Body of pancreas (tissue), 4 donors: ENCODE results near the gene HIPK3. TPM values are rescaled to one million over a fixed set of nuclear protein-coding genes. Genes with fewer than 3 reads are reported as not detected.

Experiments
- ATAC-seq: fragments of 150-250 bp; one replicate; pipeline ENCODE4 v1.9.1; 2016
- DNase-seq, 4 donors: peaks; one replicate each; pipeline ENCODE4 v3.0.0-alpha.2; 2019
- H3K27ac ChIP-seq, 4 donors: fragments of 200-600 bp; sonication (generic); 1 replicate in 3 of 4; 2 replicates in 1 of 4; pipeline versions ENCODE4 v1.5.1 to v1.6.1; 2016 to 2019; ENCODE audit warnings: mild to moderate bottlenecking in 1 of 4, mixed read lengths in 1 of 4, moderate library complexity in 1 of 4
- H3K27me3 ChIP-seq, 2 donors: fragments of 200-600 bp; sonication (generic); one replicate each; pipeline ENCODE4 v1.6.0; 2016; ENCODE audit warnings: mild to moderate bottlenecking in 1 of 2
- H3K36me3 ChIP-seq, 2 donors: fragments of 200-600 bp; sonication (generic); replicated peaks in 1 of 2; 2 replicates each; pipeline ENCODE4 v1.5.1; 2016; ENCODE audit warnings: low read depth in 2 of 2; ENCODE audit not compliant: insufficient read depth in 1 of 2
- H3K4me1 ChIP-seq: fragments of 200-600 bp; sonication (generic); one replicate; pipeline ENCODE4 v1.6.0; 2016
- H3K4me3 ChIP-seq, 2 donors: fragments of 200-600 bp; sonication (generic); 1 replicate in 1 of 2; 2 replicates in 1 of 2; pipeline ENCODE4 v1.5.1; 2016 to 2019
- H3K9me3 ChIP-seq, 3 donors: fragments of 200-600 bp; sonication (generic); 1 replicate in 2 of 3; 2 replicates in 1 of 3; pipeline ENCODE4 v1.5.1; 2016
- CTCF ChIP-seq, 7 experiments: fragments of 450-650 bp in 4 of 7; fragments of 200-600 bp in 3 of 7; sonication (generic) in 3 of 7; IDR thresholded peaks; one replicate each; pipeline ENCODE4 v1.5.1; 2016 to 2019; ENCODE audit warnings: antibody characterized with exemption in 7 of 7
- POLR2A ChIP-seq, 3 donors: fragments of 450-650 bp; IDR thresholded peaks; one replicate each; pipeline ENCODE4 v1.6.1; 2016; ENCODE audit warnings: antibody characterized with exemption in 3 of 3, mild to moderate bottlenecking in 2 of 3
- WGBS, 2 donors: methylation state at CpG; one replicate each; pipeline ENCODE4 v1.1.5; 2017; 5-methylcytosine and 5-hydroxymethylcytosine counted together
- intact Hi-C: fragments of 100-400 bp; cut with DNase I; formaldehyde crosslinking; loops from one replicate; pipeline ENCODE4 v1.15.1; 2023
- total RNA-seq, 2 donors: library from RNA; depleted of rRNA; stranded (reverse); fragments of >200 nt; gene quantifications; one replicate each; pipeline ENCODE4 v1.1.0, GENCODE V29; 2016

The HIPK3 gene
- total RNA-seq, 2 donors from 2014 or later: 51.7 to 57.1 TPM

GRCh38 chr11:33390944-33391892, 134.0 kb downstream of the HIPK3 start:
- 71% methylated on average over 12 to 13 of the region's 13 CpGs for WGBS, 2 donors
- Histone ChIP-seq H3K4me1 (no peaks in the 10 kb centered on the region), H3K4me3 (no peak overlapping the region), H3K27me3 (no peaks in the 10 kb centered on the region), H3K9me3 (no peaks in the 10 kb centered on the region), H3K36me3 (no peaks in the 10 kb centered on the region), H3K27ac (no peak overlapping the region)
- intact Hi-C loops: no loop called here
- ATAC-seq (no peak), DNase-seq (no peak)
- no peak for TF ChIP-seq POLR2A (IDR thresholded peaks at IDR 0.05)
- TF ChIP-seq CTCF (IDR thresholded peaks at IDR 0.05): no peak

GRCh38 chr11:33391893-33392251, 134.7 kb downstream of the HIPK3 start:
- 71 to 86% methylated on average over 2 of the region's 2 CpGs for whole genome bisulfite sequencing, 2 donors
- Histone ChIP-seq H3K27ac (no peak overlapping the region), H3K9me3 (no peaks in the 10 kb centered on the region), H3K4me1 (no peaks in the 10 kb centered on the region), H3K4me3 (no peak overlapping the region), H3K27me3 (no peaks in the 10 kb centered on the region), H3K36me3 (no peaks in the 10 kb centered on the region)
- no peak for ATAC-seq
- intact Hi-C loops: no loop called here
- TF ChIP-seq POLR2A (IDR thresholded peaks at IDR 0.05) (no peak), CTCF (IDR thresholded peaks at IDR 0.05) (no peak)
- no peak for DNase-seq

DNA sequence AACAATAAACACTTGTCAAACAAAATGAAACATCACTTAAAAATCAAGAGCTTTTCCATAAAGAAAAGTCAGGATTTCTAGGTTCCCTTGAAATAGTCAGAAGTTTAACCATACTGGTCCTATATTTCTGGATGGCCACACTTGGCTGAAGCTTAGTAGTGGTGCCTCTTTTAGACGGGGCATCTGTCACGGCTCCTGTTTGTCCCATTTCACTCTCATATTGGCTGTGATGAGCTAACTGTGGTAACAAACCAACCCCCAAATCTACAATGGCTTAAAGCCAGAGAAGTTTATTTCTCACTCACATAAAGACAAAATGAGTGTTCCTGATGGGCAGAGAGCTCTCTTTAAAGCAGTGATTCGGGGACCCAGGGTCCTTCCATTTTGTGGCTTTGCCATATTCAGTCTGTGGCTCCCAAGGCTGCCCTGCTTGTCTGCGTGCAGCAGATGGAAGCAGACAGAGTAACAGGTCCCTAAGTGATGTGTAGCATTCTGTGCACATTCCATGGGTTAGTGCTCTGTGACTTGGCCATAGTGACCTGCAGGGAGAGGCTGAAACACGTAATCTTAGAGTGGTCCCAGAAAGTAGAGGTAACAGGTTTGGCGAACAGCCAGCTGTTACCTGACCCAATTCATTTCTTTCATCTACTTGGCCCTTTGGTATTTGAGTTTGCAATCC, 137.4 kb downstream of the HIPK3 start:
- no peak for ATAC-seq

DNA sequence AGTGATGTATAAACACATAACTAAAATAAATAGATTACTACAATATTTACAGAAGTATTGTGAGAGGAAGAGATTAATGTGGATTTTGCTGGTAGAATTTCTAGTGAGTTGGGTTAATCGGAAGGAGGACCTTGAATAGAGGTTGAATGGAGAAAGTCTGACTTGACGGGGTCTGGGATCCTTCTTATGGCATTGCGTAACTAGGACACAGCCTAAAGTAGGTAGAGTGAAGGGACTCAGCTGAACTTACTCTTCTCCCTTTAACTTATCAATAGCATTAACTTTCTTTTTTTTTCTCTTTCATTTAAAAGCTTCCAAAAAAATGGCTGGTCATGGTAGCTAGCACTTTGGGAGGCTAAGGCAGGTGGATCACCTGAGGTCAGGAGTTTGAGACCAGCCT, 139.2 kb downstream of the HIPK3 start:
- no peaks in the 10 kb centered on the region for H3K27me3 ChIP-seq
- H3K27ac ChIP-seq: no peak overlapping the region
- no peak overlapping the region for H3K4me3 ChIP-seq
- no peaks in the 10 kb centered on the region for H3K9me3 ChIP-seq
- intact Hi-C loops: no loop called here
- WGBS, 2 donors: 85 to 88% methylated on average over 3 of the region's 3 CpGs
- H3K4me1 ChIP-seq: no peaks in the 10 kb centered on the region
- DNase-seq (no peak), ATAC-seq (no peak)
- TF ChIP-seq CTCF (IDR thresholded peaks at IDR 0.05) (no peak), POLR2A (IDR thresholded peaks at IDR 0.05) (no peak)
- H3K36me3 ChIP-seq: no peaks in the 10 kb centered on the region

More for the DNA sequence above, 137.4 kb downstream of the HIPK3 start:
- DNase-seq: no peak
- intact Hi-C loops: no loop called here
- no peak for TF ChIP-seq CTCF (IDR thresholded peaks at IDR 0.05)
- TF ChIP-seq POLR2A (IDR thresholded peaks at IDR 0.05): no peak
- Histone ChIP-seq H3K27me3 (no peaks in the 10 kb centered on the region), H3K27ac (no peak overlapping the region), H3K9me3 (no peaks in the 10 kb centered on the region), H3K4me3 (no peak overlapping the region), H3K36me3 (no peaks in the 10 kb centered on the region), H3K4me1 (no peaks in the 10 kb centered on the region)
- 55 to 56% methylated on average over 6 of the region's 6 CpGs for WGBS, 2 donors
